NOMO-1 treated with dmso at 0.1 percent for 144 hours (cell line): Measurements from ENCODE around the gene DOCK6.
"Not testable (repeated sequence)": the region's sequence is repeated elsewhere in the genome, so short reads cannot be mapped to it uniquely, and the experiment has no call there.

Experiments used
- DNase-seq: peaks from one replicate; lab custom pipeline; 2025; ENCODE audit not compliant: unreplicated experiment; lab: John Stamatoyannopoulos, UW

Gene DOCK6

GRCh38 chr19:11175920-11176319 is 86.4 kb downstream of the DOCK6 start:
- DNase-seq = no peak

- no peak for DNase-seq
Observed at GRCh38 chr19:11174336-11174735, 88.0 kb downstream of the DOCK6 start.

GRCh38 chr19:11173516-11174155 is 88.7 kb downstream of the DOCK6 start:
- no peak for DNase-seq

GRCh38 chr19:11172576-11172975 is 89.7 kb downstream of the DOCK6 start:
- no peak for DNase-seq

- no peak for DNase-seq
Observed at GRCh38 chr19:11171144-11171543, 91.2 kb downstream of the DOCK6 start.

GRCh38 chr19:11169896-11170678 is 92.2 kb downstream of the DOCK6 start:
- DNase-seq = no peak

GRCh38 chr19:11168568-11168967 is 93.8 kb downstream of the DOCK6 start:
- no peak for DNase-seq

GRCh38 chr19:11166281-11167142 is 95.8 kb downstream of the DOCK6 start:
- no peak for DNase-seq

GRCh38 chr19:11165486-11166030 is 96.8 kb downstream of the DOCK6 start:
- no peak for DNase-seq

- DNase-seq = no peak
Observed at GRCh38 chr19:11164879-11165406, 97.4 kb downstream of the DOCK6 start.

- DNase-seq = no peak
Observed at GRCh38 chr19:11164296-11164695, 98.0 kb downstream of the DOCK6 start.

- DNase-seq = not testable (repeated sequence)
Observed at GRCh38 chr19:11160440-11160768, 101.9 kb downstream of the DOCK6 start.

- no peak for DNase-seq
Observed at GRCh38 chr19:11159598-11160439, 102.5 kb downstream of the DOCK6 start.

GRCh38 chr19:11155373-11156120 is 106.8 kb downstream of the DOCK6 start, which contains the start of gene SPC24:
Gene SPC24, minus strand, starts transcription at chr19:11155782. Its CDS starts 6 bp downstream, at chr19:11155776.
- peak; percentile 98 for DNase-seq

- DNase-seq = no peak
Observed at GRCh38 chr19:11154683-11155047, 107.7 kb downstream of the DOCK6 start.

- no peak for DNase-seq
Observed at GRCh38 chr19:11152318-11153062, 109.8 kb downstream of the DOCK6 start.

- DNase-seq = no peak
Observed at GRCh38 chr19:11151181-11151580, 111.1 kb downstream of the DOCK6 start.
